Omental fat pad (tissue), 4 donors: ENCODE data around the gene GMDS. TPM values are rescaled to one million over a fixed set of nuclear protein-coding genes. Genes with fewer than 3 reads are reported as not detected.

Experiments used
- ATAC-seq: fragments of 150-250 bp; one replicate; pipeline ENCODE4 v1.9.1; 2016; ENCODE audit warnings: mild to moderate bottlenecking, moderate library complexity; ENCODE audit not compliant: low FRiP score
- DNase-seq: peaks from one replicate; pipeline ENCODE4 v3.0.0-alpha.2; 2019; ENCODE audit warnings: low spot score
- CTCF ChIP-seq, 3 donors: fragments of 450-650 bp; IDR thresholded peaks; one replicate each; pipeline ENCODE4 v1.5.1; 2016 to 2017; ENCODE audit warnings: antibody characterized with exemption in 3 of 3, mild to moderate bottlenecking in 3 of 3, moderate library complexity in 2 of 3
- total RNA-seq, 4 donors: library from RNA; depleted of rRNA; stranded (reverse); fragments of >200 nt; gene quantifications; one replicate each; pipeline ENCODE4 v1.1.0, GENCODE V29; 2016

GMDS gene
- total RNA-seq, 4 donors from 2014 or later: 5.6 to 20.6 (median 10.7) TPM

GRCh38 chr6:1916334-1917070 lies 328.9 kb downstream of the GMDS start:
- ATAC-seq (no peak), DNase-seq (no peak)
- no peak for TF ChIP-seq CTCF (IDR thresholded peaks at IDR 0.05)

- no peak for TF ChIP-seq CTCF (IDR thresholded peaks at IDR 0.05)
- DNase-seq: no peak
- ATAC-seq: no peak
Measured at GRCh38 chr6:1915226-1915625, 330.2 kb downstream of the GMDS start.

- DNase-seq (no peak), ATAC-seq (no peak)
- no peak for TF ChIP-seq CTCF (IDR thresholded peaks at IDR 0.05)
Measured at GRCh38 chr6:1913577-1913976, 331.8 kb downstream of the GMDS start.

GRCh38 chr6:1912731-1913130 lies 332.7 kb downstream of the GMDS start:
- TF ChIP-seq CTCF (IDR thresholded peaks at IDR 0.05): no peak
- DNase-seq (no peak), ATAC-seq (no peak)

- no peak for TF ChIP-seq CTCF (IDR thresholded peaks at IDR 0.05)
- no peak for ATAC-seq
- DNase-seq: no peak
Measured at GRCh38 chr6:1911474-1911873, 333.9 kb downstream of the GMDS start.

- TF ChIP-seq CTCF (IDR thresholded peaks at IDR 0.05): no peak
- ATAC-seq (no peak), DNase-seq (no peak)
Measured at GRCh38 chr6:1910621-1911407, 334.6 kb downstream of the GMDS start.
